Esophagus squamous epithelium (tissue), 4 donors: ENCODE results near the gene KRTAP5-11.
"Not testable (repeated sequence)": the region's sequence is repeated elsewhere in the genome, so short reads cannot be mapped to it uniquely, and the experiment has no call there.

ENCODE experiments used
- POLR2A ChIP-seq, 4 donors: fragments of 450-650 bp; IDR thresholded peaks; one replicate each; pipeline ENCODE4 v1.6.1; 2017; ENCODE audit warnings: antibody characterized with exemption in 4 of 4, mild to moderate bottlenecking in 4 of 4, moderate library complexity in 3 of 4
- TF ChIP-seq, protein P1 (sequence below), 6 experiments: fragments of 450-650 bp in 4 of 6; fragments of 200-600 bp in 2 of 6; sonication (generic) in 2 of 6; IDR thresholded peaks; one replicate each; pipeline ENCODE4 v1.5.1; 2016 to 2019; ENCODE audit warnings: antibody characterized with exemption in 6 of 6, mild to moderate bottlenecking in 4 of 6, moderate library complexity in 4 of 6

DNA sequence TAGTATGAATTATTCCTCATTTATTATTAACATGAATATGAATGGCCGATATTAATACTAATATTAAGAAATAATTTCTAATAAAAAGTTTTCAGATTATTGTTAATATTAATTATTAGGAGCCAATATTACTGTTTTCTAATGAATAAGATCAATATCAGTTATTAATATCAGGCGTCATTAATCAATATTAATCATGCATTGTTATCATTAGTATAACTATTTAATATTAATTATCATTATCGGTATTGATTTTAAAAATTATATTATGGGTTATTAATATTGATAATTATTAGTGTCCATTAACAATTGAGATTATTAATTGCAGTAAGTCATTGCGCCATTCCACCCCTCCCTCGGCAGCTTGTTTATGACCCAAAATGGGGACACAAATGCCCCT is 3.0 kb upstream of the KRTAP5-11 start:
- TF ChIP-seq, protein P1, sequence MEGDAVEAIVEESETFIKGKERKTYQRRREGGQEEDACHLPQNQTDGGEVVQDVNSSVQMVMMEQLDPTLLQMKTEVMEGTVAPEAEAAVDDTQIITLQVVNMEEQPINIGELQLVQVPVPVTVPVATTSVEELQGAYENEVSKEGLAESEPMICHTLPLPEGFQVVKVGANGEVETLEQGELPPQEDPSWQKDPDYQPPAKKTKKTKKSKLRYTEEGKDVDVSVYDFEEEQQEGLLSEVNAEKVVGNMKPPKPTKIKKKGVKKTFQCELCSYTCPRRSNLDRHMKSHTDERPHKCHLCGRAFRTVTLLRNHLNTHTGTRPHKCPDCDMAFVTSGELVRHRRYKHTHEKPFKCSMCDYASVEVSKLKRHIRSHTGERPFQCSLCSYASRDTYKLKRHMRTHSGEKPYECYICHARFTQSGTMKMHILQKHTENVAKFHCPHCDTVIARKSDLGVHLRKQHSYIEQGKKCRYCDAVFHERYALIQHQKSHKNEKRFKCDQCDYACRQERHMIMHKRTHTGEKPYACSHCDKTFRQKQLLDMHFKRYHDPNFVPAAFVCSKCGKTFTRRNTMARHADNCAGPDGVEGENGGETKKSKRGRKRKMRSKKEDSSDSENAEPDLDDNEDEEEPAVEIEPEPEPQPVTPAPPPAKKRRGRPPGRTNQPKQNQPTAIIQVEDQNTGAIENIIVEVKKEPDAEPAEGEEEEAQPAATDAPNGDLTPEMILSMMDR (IDR thresholded peaks at IDR 0.05) = not testable (repeated sequence)
- TF ChIP-seq POLR2A (IDR thresholded peaks at IDR 0.05) = not testable (repeated sequence)
